Uterus (tissue), 4 donors: ENCODE measurements around the gene ATF5. TPM values are rescaled to one million over a fixed set of nuclear protein-coding genes. Genes with fewer than 3 reads are reported as not detected.

Experiments
- DNase-seq, 2 donors: peaks; one replicate each; pipeline ENCODE4 v3.0.0-alpha.2; 2019 to 2020
- H3K27ac ChIP-seq, 2 donors: fragments of 200-600 bp; sonication (generic); 1 replicate in 1 of 2; 2 replicates in 1 of 2; pipeline ENCODE4 v1.5.1; 2016 to 2018
- H3K27me3 ChIP-seq, 2 donors: fragments of 200-600 bp; sonication (generic); one replicate each; pipeline ENCODE4 v1.5.1; 2018 to 2019; ENCODE audit warnings: control low read depth in 1 of 2
- H3K36me3 ChIP-seq, 2 donors: fragments of 200-600 bp; sonication (generic); one replicate each; pipeline ENCODE4 v1.5.1; 2019; ENCODE audit warnings: control low read depth in 1 of 2
- H3K4me1 ChIP-seq, 2 donors: fragments of 200-600 bp; sonication (generic); one replicate each; pipeline ENCODE4 v1.5.1; 2018 to 2019; ENCODE audit warnings: control low read depth in 1 of 2
- H3K4me3 ChIP-seq, 2 donors: fragments of 200-600 bp; sonication (generic); 1 replicate in 1 of 2; 2 replicates in 1 of 2; pipeline ENCODE4 v1.5.1; 2018 to 2019; ENCODE audit warnings: mild to moderate bottlenecking in 1 of 2
- H3K9me3 ChIP-seq, 2 donors: fragments of 200-600 bp; sonication (generic); one replicate each; pipeline ENCODE4 v1.5.1; 2019; ENCODE audit warnings: control low read depth in 1 of 2
- POLR2A ChIP-seq, 2 donors: fragments of 450-650 bp; IDR thresholded peaks; one replicate each; pipeline ENCODE4 v1.6.1; 2016; ENCODE audit warnings: antibody characterized with exemption in 2 of 2, mild to moderate bottlenecking in 1 of 2, moderate library complexity in 1 of 2
- intact Hi-C: fragments of 100-400 bp; cut with DNase I; formaldehyde crosslinking; loops from one replicate; pipeline ENCODE4 v1.15.1; 2023; ENCODE audit warnings: low total_unique reads
- total RNA-seq, 4 donors: library from RNA; depleted of rRNA in 3 of 4; stranded (reverse); fragments of >200 nt in 3 of 4; gene quantifications; one replicate each; pipeline versions ENCODE4 v1.1.0 to v1.2.4, GENCODE V29; 2014 to 2023
- TF ChIP-seq, protein P1 (sequence below), 4 experiments: fragments of 200-600 bp in 2 of 4; fragments of 450-650 bp in 2 of 4; sonication (generic) in 2 of 4; IDR thresholded peaks; one replicate each; pipeline ENCODE4 v1.5.1; 2016 to 2019; ENCODE audit warnings: antibody characterized with exemption in 4 of 4, mild to moderate bottlenecking in 2 of 4, moderate library complexity in 1 of 4
- donor health status: DM: yes; HTN: yes; CAD: no.

The ATF5 gene
- total RNA-seq, 4 donors from 2014 or later = 2.1 to 10.0 (median 3.6) TPM; not detected in 1

DNA sequence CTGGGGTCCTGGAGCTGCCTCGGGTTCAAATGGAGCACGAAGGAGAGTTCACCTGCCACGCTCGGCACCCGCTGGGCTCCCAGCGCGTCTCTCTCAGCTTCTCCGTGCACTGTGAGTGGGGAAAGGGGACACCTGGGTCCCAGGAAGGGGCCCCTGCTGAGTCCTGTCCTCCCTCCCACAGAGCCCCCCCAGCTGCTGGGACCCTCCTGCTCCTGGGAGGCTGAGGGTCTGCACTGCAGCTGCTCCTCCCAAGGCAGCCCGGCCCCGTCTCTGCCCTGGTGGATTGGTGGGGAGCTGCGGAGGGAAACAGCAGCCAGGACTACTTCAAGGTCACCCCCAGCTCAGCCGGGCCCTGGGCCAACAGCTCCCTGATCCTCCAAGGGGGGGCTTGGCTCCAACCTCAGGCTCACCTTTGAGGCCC, 43.0 kb downstream of the ATF5 start:
- Histone ChIP-seq H3K36me3 (no peaks in the 10 kb centered on the region), H3K4me3 (no peak overlapping the region), H3K27me3 (peaks cover 0 to 16% of the 10 kb centered on the region in 2 donors), H3K9me3 (no peaks in the 10 kb centered on the region), H3K27ac (no peak overlapping the region), H3K4me1 (no peaks in the 10 kb centered on the region)
- DNase-seq = no peak
- TF ChIP-seq, protein P1, sequence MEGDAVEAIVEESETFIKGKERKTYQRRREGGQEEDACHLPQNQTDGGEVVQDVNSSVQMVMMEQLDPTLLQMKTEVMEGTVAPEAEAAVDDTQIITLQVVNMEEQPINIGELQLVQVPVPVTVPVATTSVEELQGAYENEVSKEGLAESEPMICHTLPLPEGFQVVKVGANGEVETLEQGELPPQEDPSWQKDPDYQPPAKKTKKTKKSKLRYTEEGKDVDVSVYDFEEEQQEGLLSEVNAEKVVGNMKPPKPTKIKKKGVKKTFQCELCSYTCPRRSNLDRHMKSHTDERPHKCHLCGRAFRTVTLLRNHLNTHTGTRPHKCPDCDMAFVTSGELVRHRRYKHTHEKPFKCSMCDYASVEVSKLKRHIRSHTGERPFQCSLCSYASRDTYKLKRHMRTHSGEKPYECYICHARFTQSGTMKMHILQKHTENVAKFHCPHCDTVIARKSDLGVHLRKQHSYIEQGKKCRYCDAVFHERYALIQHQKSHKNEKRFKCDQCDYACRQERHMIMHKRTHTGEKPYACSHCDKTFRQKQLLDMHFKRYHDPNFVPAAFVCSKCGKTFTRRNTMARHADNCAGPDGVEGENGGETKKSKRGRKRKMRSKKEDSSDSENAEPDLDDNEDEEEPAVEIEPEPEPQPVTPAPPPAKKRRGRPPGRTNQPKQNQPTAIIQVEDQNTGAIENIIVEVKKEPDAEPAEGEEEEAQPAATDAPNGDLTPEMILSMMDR (IDR thresholded peaks at IDR 0.05) = no peak
- no peak for TF ChIP-seq POLR2A (IDR thresholded peaks at IDR 0.05)
- intact Hi-C loops = no loop called here

DNA sequence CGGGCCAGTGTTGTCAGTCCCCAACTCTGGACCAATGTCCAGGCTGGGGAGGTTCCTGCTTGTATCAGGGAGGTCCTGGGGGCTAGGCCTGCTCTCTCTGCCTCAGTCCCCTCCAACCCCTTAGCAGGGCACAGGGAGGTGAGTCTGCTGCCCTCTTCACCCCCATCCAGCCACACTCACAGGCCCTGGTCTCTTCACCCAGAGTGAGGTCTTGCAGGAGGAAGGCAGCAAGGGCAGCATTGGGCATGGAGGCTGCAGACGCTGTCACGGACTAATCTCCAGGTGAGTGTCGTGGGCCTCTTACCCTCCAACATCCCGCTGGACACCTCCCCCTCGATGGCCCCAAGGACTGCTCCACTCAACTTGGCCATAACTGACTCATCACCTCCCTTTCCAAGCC, 43.8 kb downstream of the ATF5 start:
- intact Hi-C loops = no loop called here
- H3K27ac ChIP-seq = no peak overlapping the region

GRCh38 chr19:49973987-49974386, 45.0 kb downstream of the ATF5 start:
- intact Hi-C loops = no loop called here
- Histone ChIP-seq H3K9me3 (no peaks in the 10 kb centered on the region), H3K27ac (no peak overlapping the region), H3K4me3 (no peak overlapping the region), H3K27me3 (peaks cover 0 to 2% of the 10 kb centered on the region in 2 donors), H3K36me3 (no peaks in the 10 kb centered on the region), H3K4me1 (no peaks in the 10 kb centered on the region)
- TF ChIP-seq, protein P1 (IDR thresholded peaks at IDR 0.05) = no peak
- no peak for TF ChIP-seq POLR2A (IDR thresholded peaks at IDR 0.05)
- no peak for DNase-seq

More for the DNA sequence above, 43.8 kb downstream of the ATF5 start:
- H3K4me3 ChIP-seq = no peak overlapping the region
- H3K27me3 ChIP-seq = peaks cover 0 to 12% of the 10 kb centered on the region in 2 donors
- no peaks in the 10 kb centered on the region for H3K9me3 ChIP-seq
- DNase-seq = no peak
- no peaks in the 10 kb centered on the region for H3K36me3 ChIP-seq
- no peaks in the 10 kb centered on the region for H3K4me1 ChIP-seq
- no peak for TF ChIP-seq POLR2A (IDR thresholded peaks at IDR 0.05)
- TF ChIP-seq, protein P1 (IDR thresholded peaks at IDR 0.05) = no peak

DNA sequence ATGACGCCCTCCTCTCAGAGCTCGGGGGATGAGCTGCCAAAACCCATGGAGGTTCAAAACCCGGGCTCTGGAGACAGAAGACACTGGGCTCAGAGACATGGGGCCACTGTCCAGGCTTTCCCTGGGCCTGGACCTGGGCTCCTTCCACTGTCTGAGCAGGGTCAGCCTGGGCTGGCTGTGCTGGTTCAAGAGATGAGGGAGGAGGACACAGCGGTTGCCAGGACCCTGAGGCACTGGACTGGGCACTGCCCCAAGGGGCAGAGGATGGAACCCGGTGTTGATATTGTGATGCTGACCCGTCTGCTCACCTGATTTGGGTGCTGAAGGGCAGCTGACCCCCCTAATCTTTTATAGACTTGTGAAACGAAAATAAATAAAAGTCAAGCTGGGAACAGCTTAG, 46.0 kb downstream of the ATF5 start:
- no peaks in the 10 kb centered on the region for H3K4me1 ChIP-seq
- no peak overlapping the region for H3K4me3 ChIP-seq
- no peaks in the 10 kb centered on the region for H3K9me3 ChIP-seq
- no peak overlapping the region for H3K27ac ChIP-seq
- no peaks in the 10 kb centered on the region for H3K36me3 ChIP-seq
- DNase-seq = no peak
- intact Hi-C loops = no loop called here
- no peak for TF ChIP-seq POLR2A (IDR thresholded peaks at IDR 0.05)
- TF ChIP-seq, protein P1 (IDR thresholded peaks at IDR 0.05) = no peak
- H3K27me3 ChIP-seq = no peaks in the 10 kb centered on the region

- intact Hi-C loops = no loop called here
- H3K27me3 ChIP-seq = no peaks in the 10 kb centered on the region
- H3K36me3 ChIP-seq = no peaks in the 10 kb centered on the region
- TF ChIP-seq, protein P1 (IDR thresholded peaks at IDR 0.05) = no peak
- TF ChIP-seq POLR2A (IDR thresholded peaks at IDR 0.05) = no peak
- no peaks in the 10 kb centered on the region for H3K9me3 ChIP-seq
- DNase-seq = no peak
- no peak overlapping the region for H3K27ac ChIP-seq
- no peaks in the 10 kb centered on the region for H3K4me1 ChIP-seq
- H3K4me3 ChIP-seq = no peak overlapping the region
Observed at GRCh38 chr19:49976496-49976895, 47.5 kb downstream of the ATF5 start.
